WTC11 (cell line): ENCODE results near the gene SRP9. TPM values are rescaled to one million over a fixed set of nuclear protein-coding genes. Genes with fewer than 3 reads are reported as not detected.

Source experiments
- ATAC-seq: fragments of 200-7000 bp; cut with Tn5 transposase; 2 replicates; pipeline ENCODE4 v1.10.0; 2021; ENCODE audit warnings: mild to moderate bottlenecking, moderate library complexity
- CTCF ChIA-PET: fragments of 300-600 bp; sonication (Branson Sonifier 250); formaldehyde crosslinking; loops from one replicate; lab custom pipeline; 2021; ENCODE audit warnings: antibody characterized with exemption; lab: Charles Lee
- POLR2A ChIA-PET: fragments of 350-600 bp; sonication (Branson Sonifier 250); formaldehyde crosslinking; loops from one replicate; lab custom pipeline; 2021; ENCODE audit warnings: antibody characterized with exemption; lab: Charles Lee
- DNase-seq: peaks from one replicate; pipeline ENCODE4 v3.0.0; 2021; ENCODE audit warnings: low spot score
- H3K27ac Mint-ChIP-seq: 2 replicates; pipeline ENCODE4 v1.8.0; 2021; ENCODE audit warnings: mixed read lengths
- H3K27me3 Mint-ChIP-seq: 2 replicates; pipeline ENCODE4 v1.8.0; 2021; ENCODE audit warnings: low read depth, mild to moderate bottlenecking, moderate library complexity, mixed read lengths
- H3K36me3 Mint-ChIP-seq: 2 replicates; pipeline ENCODE4 v1.8.0; 2021; ENCODE audit warnings: mixed read lengths
- H3K4me1 Mint-ChIP-seq: 2 replicates; pipeline ENCODE4 v1.8.0; 2022; ENCODE audit warnings: mixed read lengths
- H3K4me3 Mint-ChIP-seq: 2 replicates; pipeline ENCODE4 v1.8.0; 2021; ENCODE audit warnings: mild to moderate bottlenecking, moderate library complexity, mixed read lengths
- H3K9me3 Mint-ChIP-seq: 2 replicates; pipeline ENCODE4 v1.8.0; 2021; ENCODE audit warnings: mixed read lengths
- CREM ChIP-seq: sonication (generic); formaldehyde crosslinking; IDR thresholded peaks from 2 replicates; pipeline ENCODE4 v1.8.1; 2022; ENCODE audit warnings: mild to moderate bottlenecking, missing genetic modification reagents, moderate library complexity
- ESRRA ChIP-seq: sonication (generic); formaldehyde crosslinking; IDR thresholded peaks from 2 replicates; pipeline ENCODE4 v1.8.1; 2022; ENCODE audit warnings: mild to moderate bottlenecking, missing genetic modification reagents, borderline replicate concordance
- FOXP1 ChIP-seq: sonication (generic); formaldehyde crosslinking; IDR thresholded peaks from 2 replicates; pipeline ENCODE4 v1.8.0; 2022; ENCODE audit warnings: missing genetic modification reagents, mild to moderate bottlenecking, moderate library complexity, borderline replicate concordance
- IRF2 ChIP-seq: sonication (generic); formaldehyde crosslinking; IDR thresholded peaks from 2 replicates; pipeline ENCODE4 v1.8.0; 2022; ENCODE audit warnings: low read depth, missing genetic modification reagents, borderline replicate concordance
- JAZF1 ChIP-seq: fragments of 250-450 bp; sonication (Bioruptor Pico); IDR thresholded peaks from 2 replicates; pipeline ENCODE4 v1.9.0; 2021; ENCODE audit warnings: moderate library complexity, mild to moderate bottlenecking, inconsistent platforms
- JUN ChIP-seq: sonication (generic); formaldehyde crosslinking; IDR thresholded peaks from 2 replicates; pipeline ENCODE4 v1.8.0; 2023; ENCODE audit warnings: mild to moderate bottlenecking, missing genetic modification reagents
- KAT7 ChIP-seq: sonication (generic); formaldehyde crosslinking; IDR thresholded peaks from 2 replicates; pipeline ENCODE4 v1.8.1; 2023; ENCODE audit warnings: missing genetic modification reagents, mild to moderate bottlenecking, borderline replicate concordance
- MXD4 ChIP-seq: fragments of 250-450 bp; sonication (Bioruptor Pico); IDR thresholded peaks from 2 replicates; pipeline ENCODE4 v1.8.0; 2021; ENCODE audit warnings: mild to moderate bottlenecking, moderate library complexity, borderline replicate concordance
- NR2C2 ChIP-seq: sonication (generic); formaldehyde crosslinking; IDR thresholded peaks from 2 replicates; pipeline ENCODE4 v1.8.0; 2022; ENCODE audit warnings: mild to moderate bottlenecking, missing genetic modification reagents
- PRRX2 ChIP-seq: fragments of 250-450 bp; sonication (Bioruptor Pico); IDR thresholded peaks from 2 replicates; pipeline ENCODE4 v1.8.0; 2021; ENCODE audit warnings: mild to moderate bottlenecking
- RELA ChIP-seq: sonication (generic); formaldehyde crosslinking; IDR thresholded peaks from 2 replicates; pipeline ENCODE4 v1.8.1; 2022; ENCODE audit warnings: missing genetic modification reagents, mild to moderate bottlenecking, borderline replicate concordance
- RORB ChIP-seq: fragments of 250-450 bp; sonication (Bioruptor Pico); IDR thresholded peaks from 2 replicates; pipeline ENCODE4 v1.9.0; 2021; ENCODE audit warnings: mild to moderate bottlenecking
- SMAD4 ChIP-seq: sonication (generic); formaldehyde crosslinking; IDR thresholded peaks from 2 replicates; pipeline ENCODE4 v1.8.0; 2022; ENCODE audit warnings: mild to moderate bottlenecking, missing genetic modification reagents
- SOX15 ChIP-seq: fragments of 250-450 bp; sonication (Bioruptor Pico); IDR thresholded peaks from 2 replicates; pipeline ENCODE4 v1.9.0; 2021; ENCODE audit warnings: mild to moderate bottlenecking
- TP53 ChIP-seq: sonication (generic); formaldehyde crosslinking; IDR thresholded peaks from 2 replicates; pipeline ENCODE4 v1.8.1; 2023; ENCODE audit warnings: mild to moderate bottlenecking, missing genetic modification reagents
- ZNF121 ChIP-seq: sonication (generic); formaldehyde crosslinking; IDR thresholded peaks from 2 replicates; pipeline ENCODE4 v1.8.0; 2023; ENCODE audit warnings: missing genetic modification reagents
- ZNF232 ChIP-seq: sonication (generic); formaldehyde crosslinking; IDR thresholded peaks from 2 replicates; pipeline ENCODE4 v1.8.0; 2022; ENCODE audit warnings: mild to moderate bottlenecking, missing genetic modification reagents
- ZNF396 ChIP-seq: fragments of 250-450 bp; sonication (Bioruptor Pico); IDR thresholded peaks from 2 replicates; pipeline ENCODE4 v1.8.0; 2021; ENCODE audit warnings: mild to moderate bottlenecking, moderate library complexity, borderline replicate concordance
- ZNF416 ChIP-seq: fragments of 250-450 bp; sonication (Bioruptor Pico); IDR thresholded peaks from 2 replicates; pipeline ENCODE4 v1.9.0; 2021; ENCODE audit warnings: mild to moderate bottlenecking, inconsistent platforms
- total RNA-seq: library from RNA; stranded (reverse); gene quantifications from 3 replicates; pipeline ENCODE4 v1.2.3, GENCODE V29; 2021
- TF ChIP-seq, protein P1 (sequence below): sonication (generic); formaldehyde crosslinking; IDR thresholded peaks from 2 replicates; pipeline ENCODE4 v1.8.1; 2022; ENCODE audit warnings: low read depth, missing genetic modification reagents, borderline replicate concordance
- TF ChIP-seq, protein P2 (sequence below): sonication (generic); formaldehyde crosslinking; IDR thresholded peaks from 2 replicates; pipeline ENCODE4 v1.8.0; 2022; ENCODE audit warnings: mild to moderate bottlenecking, missing genetic modification reagents
- TF ChIP-seq, protein P3 (sequence below): sonication (generic); formaldehyde crosslinking; IDR thresholded peaks from 2 replicates; pipeline ENCODE4 v1.8.1; 2022; ENCODE audit warnings: mild to moderate bottlenecking, moderate library complexity, missing genetic modification reagents
- TF ChIP-seq, protein P4 (sequence below): fragments of 250-450 bp; sonication (Bioruptor Pico); IDR thresholded peaks from 2 replicates; pipeline ENCODE4 v1.9.0; 2021; ENCODE audit warnings: mild to moderate bottlenecking, borderline replicate concordance
- TF ChIP-seq, protein P5 (sequence below): sonication (generic); formaldehyde crosslinking; IDR thresholded peaks from 2 replicates; pipeline ENCODE4 v1.8.0; 2023; ENCODE audit warnings: mild to moderate bottlenecking, missing genetic modification reagents

The SRP9 gene
- total RNA-seq, 1 experiment from 2014 or later: 375 TPM

DNA sequence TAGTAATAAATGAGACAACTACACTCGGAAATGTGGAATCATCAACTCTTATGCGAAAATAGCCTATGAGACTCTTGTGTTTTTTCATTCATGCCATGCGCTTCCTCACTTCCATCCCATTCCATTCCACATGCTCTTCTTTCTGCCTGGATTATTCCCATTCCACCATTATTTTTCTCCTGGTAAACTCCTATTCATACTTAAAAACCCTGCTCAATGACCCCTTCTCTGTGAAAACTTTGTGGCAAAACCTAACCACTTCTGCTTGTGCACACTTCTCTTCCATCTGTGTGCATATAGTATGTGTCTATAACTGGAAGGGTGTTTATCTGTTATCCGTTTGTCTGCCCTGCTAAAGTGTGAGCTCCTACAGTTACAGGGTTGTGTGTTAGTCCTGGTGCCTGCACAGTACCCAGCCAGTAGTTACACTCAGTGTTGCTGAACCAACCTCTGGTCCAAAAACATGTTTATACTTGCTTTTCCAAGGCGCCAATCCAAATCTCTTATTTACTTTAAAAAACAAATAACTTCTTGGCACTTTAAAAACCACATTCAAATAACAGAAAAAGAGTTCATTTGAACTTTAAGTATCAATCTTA, 43.0 kb downstream of the SRP9 start:
- H3K36me3 Mint-ChIP-seq: peaks cover 5% of the 10 kb centered on the region; the same call in 1 of the 2 replicates
- H3K27ac Mint-ChIP-seq: peak overlapping the region; percentile 2; the same call in 1 of the 2 replicates
- H3K4me1 Mint-ChIP-seq: peaks cover 52% of the 10 kb centered on the region
- POLR2A ChIA-PET: no interaction called here
- CTCF ChIA-PET: no interaction called here
- no peak overlapping the region for H3K4me3 Mint-ChIP-seq
- H3K9me3 Mint-ChIP-seq: no peaks in the 10 kb centered on the region
- TF ChIP-seq ZNF416 (CRISPR knock-in tag) (no peak), ZNF232 (CRISPR knock-in tag) (no peak), NR2C2 (no peak), CREM (no peak), RORB (CRISPR knock-in tag) (no peak), ZNF121 (CRISPR knock-in tag) (no peak), JAZF1 (CRISPR knock-in tag) (no peak), FOXP1 (CRISPR knock-in tag) (no peak), MXD4 (CRISPR knock-in tag) (no peak), PRRX2 (CRISPR knock-in tag) (no peak)
- TF ChIP-seq, protein P1, sequence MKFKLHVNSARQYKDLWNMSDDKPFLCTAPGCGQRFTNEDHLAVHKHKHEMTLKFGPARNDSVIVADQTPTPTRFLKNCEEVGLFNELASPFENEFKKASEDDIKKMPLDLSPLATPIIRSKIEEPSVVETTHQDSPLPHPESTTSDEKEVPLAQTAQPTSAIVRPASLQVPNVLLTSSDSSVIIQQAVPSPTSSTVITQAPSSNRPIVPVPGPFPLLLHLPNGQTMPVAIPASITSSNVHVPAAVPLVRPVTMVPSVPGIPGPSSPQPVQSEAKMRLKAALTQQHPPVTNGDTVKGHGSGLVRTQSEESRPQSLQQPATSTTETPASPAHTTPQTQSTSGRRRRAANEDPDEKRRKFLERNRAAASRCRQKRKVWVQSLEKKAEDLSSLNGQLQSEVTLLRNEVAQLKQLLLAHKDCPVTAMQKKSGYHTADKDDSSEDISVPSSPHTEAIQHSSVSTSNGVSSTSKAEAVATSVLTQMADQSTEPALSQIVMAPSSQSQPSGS (CRISPR knock-in tag): no peak
- TF ChIP-seq, protein P2, sequence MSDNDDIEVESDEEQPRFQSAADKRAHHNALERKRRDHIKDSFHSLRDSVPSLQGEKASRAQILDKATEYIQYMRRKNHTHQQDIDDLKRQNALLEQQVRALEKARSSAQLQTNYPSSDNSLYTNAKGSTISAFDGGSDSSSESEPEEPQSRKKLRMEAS (CRISPR knock-in tag): no peak
- TF ChIP-seq, protein P3, sequence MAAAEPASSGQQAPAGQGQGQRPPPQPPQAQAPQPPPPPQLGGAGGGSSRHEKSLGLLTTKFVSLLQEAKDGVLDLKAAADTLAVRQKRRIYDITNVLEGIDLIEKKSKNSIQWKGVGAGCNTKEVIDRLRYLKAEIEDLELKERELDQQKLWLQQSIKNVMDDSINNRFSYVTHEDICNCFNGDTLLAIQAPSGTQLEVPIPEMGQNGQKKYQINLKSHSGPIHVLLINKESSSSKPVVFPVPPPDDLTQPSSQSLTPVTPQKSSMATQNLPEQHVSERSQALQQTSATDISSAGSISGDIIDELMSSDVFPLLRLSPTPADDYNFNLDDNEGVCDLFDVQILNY (CRISPR knock-in tag): no peak
- DNase-seq (no peak), ATAC-seq (no peak)
- H3K27me3 Mint-ChIP-seq: no peaks in the 10 kb centered on the region; the same call in 1 of the 2 replicates

DNA sequence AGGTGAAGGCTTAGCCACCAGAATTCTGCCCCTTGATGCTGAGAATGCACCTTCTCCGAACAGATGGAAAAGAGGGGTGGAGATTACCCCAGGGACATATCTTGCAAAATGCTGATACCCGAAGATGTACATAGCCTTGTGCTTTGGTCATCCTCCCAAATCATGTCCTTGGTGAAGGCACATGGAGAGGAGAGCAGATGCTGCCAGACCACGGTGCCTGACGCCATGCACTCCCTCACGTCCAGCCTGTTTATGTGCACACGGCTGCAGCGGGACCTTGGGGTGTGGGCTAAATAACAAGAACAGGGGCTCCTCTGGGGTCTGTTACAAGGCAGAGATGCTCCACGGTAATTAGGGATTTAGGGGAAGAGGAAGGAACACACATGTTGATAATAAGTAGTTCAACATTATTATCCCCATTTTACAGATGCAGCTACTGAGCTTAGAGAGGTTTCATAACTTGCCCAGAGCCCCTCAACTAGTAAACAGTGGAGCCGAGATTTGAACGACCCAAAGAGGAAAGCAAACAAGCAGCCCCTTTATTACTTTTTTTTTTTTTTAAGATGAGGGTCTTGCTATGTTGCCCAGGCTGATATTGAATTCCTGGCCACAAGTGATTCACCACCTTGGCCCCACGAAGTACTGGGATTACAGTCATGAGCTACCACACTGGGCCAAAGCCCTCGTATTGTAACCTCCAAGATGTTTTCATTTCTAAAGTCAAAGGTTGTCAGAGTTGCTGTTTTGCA, 45.2 kb downstream of the SRP9 start:
- peaks cover 51% of the 10 kb centered on the region for H3K4me1 Mint-ChIP-seq
- TF ChIP-seq KAT7 (CRISPR knock-in tag) (no peak), IRF2 (no peak), ESRRA (CRISPR knock-in tag) (no peak), ZNF396 (no peak), ZNF121 (CRISPR knock-in tag) (no peak; the same call in 1 of the 2 replicates), SMAD4 (no peak), TP53 (no peak), JUN (CRISPR knock-in tag) (no peak), RELA (no peak), SOX15 (CRISPR knock-in tag) (no peak)
- TF ChIP-seq, protein P4, sequence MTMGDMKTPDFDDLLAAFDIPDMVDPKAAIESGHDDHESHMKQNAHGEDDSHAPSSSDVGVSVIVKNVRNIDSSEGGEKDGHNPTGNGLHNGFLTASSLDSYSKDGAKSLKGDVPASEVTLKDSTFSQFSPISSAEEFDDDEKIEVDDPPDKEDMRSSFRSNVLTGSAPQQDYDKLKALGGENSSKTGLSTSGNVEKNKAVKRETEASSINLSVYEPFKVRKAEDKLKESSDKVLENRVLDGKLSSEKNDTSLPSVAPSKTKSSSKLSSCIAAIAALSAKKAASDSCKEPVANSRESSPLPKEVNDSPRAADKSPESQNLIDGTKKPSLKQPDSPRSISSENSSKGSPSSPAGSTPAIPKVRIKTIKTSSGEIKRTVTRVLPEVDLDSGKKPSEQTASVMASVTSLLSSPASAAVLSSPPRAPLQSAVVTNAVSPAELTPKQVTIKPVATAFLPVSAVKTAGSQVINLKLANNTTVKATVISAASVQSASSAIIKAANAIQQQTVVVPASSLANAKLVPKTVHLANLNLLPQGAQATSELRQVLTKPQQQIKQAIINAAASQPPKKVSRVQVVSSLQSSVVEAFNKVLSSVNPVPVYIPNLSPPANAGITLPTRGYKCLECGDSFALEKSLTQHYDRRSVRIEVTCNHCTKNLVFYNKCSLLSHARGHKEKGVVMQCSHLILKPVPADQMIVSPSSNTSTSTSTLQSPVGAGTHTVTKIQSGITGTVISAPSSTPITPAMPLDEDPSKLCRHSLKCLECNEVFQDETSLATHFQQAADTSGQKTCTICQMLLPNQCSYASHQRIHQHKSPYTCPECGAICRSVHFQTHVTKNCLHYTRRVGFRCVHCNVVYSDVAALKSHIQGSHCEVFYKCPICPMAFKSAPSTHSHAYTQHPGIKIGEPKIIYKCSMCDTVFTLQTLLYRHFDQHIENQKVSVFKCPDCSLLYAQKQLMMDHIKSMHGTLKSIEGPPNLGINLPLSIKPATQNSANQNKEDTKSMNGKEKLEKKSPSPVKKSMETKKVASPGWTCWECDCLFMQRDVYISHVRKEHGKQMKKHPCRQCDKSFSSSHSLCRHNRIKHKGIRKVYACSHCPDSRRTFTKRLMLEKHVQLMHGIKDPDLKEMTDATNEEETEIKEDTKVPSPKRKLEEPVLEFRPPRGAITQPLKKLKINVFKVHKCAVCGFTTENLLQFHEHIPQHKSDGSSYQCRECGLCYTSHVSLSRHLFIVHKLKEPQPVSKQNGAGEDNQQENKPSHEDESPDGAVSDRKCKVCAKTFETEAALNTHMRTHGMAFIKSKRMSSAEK (CRISPR knock-in tag): no peak
- TF ChIP-seq, protein P5, sequence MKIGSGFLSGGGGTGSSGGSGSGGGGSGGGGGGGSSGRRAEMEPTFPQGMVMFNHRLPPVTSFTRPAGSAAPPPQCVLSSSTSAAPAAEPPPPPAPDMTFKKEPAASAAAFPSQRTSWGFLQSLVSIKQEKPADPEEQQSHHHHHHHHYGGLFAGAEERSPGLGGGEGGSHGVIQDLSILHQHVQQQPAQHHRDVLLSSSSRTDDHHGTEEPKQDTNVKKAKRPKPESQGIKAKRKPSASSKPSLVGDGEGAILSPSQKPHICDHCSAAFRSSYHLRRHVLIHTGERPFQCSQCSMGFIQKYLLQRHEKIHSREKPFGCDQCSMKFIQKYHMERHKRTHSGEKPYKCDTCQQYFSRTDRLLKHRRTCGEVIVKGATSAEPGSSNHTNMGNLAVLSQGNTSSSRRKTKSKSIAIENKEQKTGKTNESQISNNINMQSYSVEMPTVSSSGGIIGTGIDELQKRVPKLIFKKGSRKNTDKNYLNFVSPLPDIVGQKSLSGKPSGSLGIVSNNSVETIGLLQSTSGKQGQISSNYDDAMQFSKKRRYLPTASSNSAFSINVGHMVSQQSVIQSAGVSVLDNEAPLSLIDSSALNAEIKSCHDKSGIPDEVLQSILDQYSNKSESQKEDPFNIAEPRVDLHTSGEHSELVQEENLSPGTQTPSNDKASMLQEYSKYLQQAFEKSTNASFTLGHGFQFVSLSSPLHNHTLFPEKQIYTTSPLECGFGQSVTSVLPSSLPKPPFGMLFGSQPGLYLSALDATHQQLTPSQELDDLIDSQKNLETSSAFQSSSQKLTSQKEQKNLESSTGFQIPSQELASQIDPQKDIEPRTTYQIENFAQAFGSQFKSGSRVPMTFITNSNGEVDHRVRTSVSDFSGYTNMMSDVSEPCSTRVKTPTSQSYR (CRISPR knock-in tag): no peak

More for the DNA sequence above, 45.2 kb downstream of the SRP9 start:
- H3K4me3 Mint-ChIP-seq: no peak overlapping the region
- H3K27ac Mint-ChIP-seq: no peak overlapping the region
- DNase-seq (no peak), ATAC-seq (no peak)
- no peaks in the 10 kb centered on the region; the same call in 1 of the 2 replicates for H3K27me3 Mint-ChIP-seq
- H3K36me3 Mint-ChIP-seq: peaks cover 5% of the 10 kb centered on the region; the same call in 1 of the 2 replicates
- ChIA-PET POLR2A (no interaction called here), CTCF (interaction anchor here (2.5 kb wide), 1 partner anchor 10 kb away, joined by 16 read pairs; no protein-coding TSS in a partner anchor)
- H3K9me3 Mint-ChIP-seq: no peaks in the 10 kb centered on the region
